Measurements from ENCODE around the gene RGS9BP. TPM values are rescaled to one million over a fixed set of nuclear protein-coding genes. Genes with fewer than 3 reads are reported as not detected.
A peak's percentile ranks its signal among the peaks of the same experiment; 100 is the strongest.

Gene RGS9BP
- total RNA-seq, 6 donors from 2014 or later = 2.2 to 9.4 (median 6.0) TPM

GRCh38 chr19:32686847-32687475 lies 11.3 kb downstream of the RGS9BP start:
- H3K4me1 ChIP-seq = peaks cover 10 to 18% (median 13%) of the 10 kb centered on the region in 4 donors
- 95 to 99% methylated on average over 6 of the region's 6 CpGs for WGBS, 2 donors
- no peaks in the 10 kb centered on the region for H3K27me3 ChIP-seq
- no peak overlapping the region for H3K27ac ChIP-seq
- no peaks in the 10 kb centered on the region for H3K36me3 ChIP-seq
- H3K9me3 ChIP-seq = no peaks in the 10 kb centered on the region
- DNase-seq (no peak), ATAC-seq (ENCODE audit: low FRiP score in 2 of 2) (no peak)
- no peak overlapping the region for H3K4me3 ChIP-seq
- no peak for TF ChIP-seq POLR2AphosphoS5 (IDR thresholded peaks at IDR 0.05)
- TF ChIP-seq POLR2A (IDR thresholded peaks at IDR 0.05) = no peak
- TF ChIP-seq CTCF (IDR thresholded peaks at IDR 0.05) = no peak
- TF ChIP-seq EP300 (IDR thresholded peaks at IDR 0.05) = no peak

GRCh38 chr19:32687681-32688080 lies 12.0 kb downstream of the RGS9BP start:
- ATAC-seq (ENCODE audit: low FRiP score in 2 of 2) (no peak), DNase-seq (no peak)
- WGBS, 2 donors = 79 to 83% methylated on average over 4 of the region's 4 CpGs
- no peaks in the 10 kb centered on the region for H3K27me3 ChIP-seq
- no peak overlapping the region for H3K27ac ChIP-seq
- TF ChIP-seq EP300 (IDR thresholded peaks at IDR 0.05) (no peak), CTCF (IDR thresholded peaks at IDR 0.05) (no peak), POLR2A (IDR thresholded peaks at IDR 0.05) (no peak), POLR2AphosphoS5 (IDR thresholded peaks at IDR 0.05) (no peak)
- peaks cover 12 to 24% (median 16%) of the 10 kb centered on the region in 4 donors for H3K4me1 ChIP-seq
- no peaks in the 10 kb centered on the region for H3K9me3 ChIP-seq
- no peak overlapping the region for H3K4me3 ChIP-seq
- H3K36me3 ChIP-seq = no peaks in the 10 kb centered on the region

- 61 to 82% methylated on average over 1 of the region's 1 CpG for whole genome bisulfite sequencing, 2 donors
- no peak for ATAC-seq (ENCODE audit: low FRiP score in 2 of 2)
- no peaks in the 10 kb centered on the region for H3K9me3 ChIP-seq
- peaks cover 19 to 30% (median 22%) of the 10 kb centered on the region in 4 donors for H3K4me1 ChIP-seq
- H3K36me3 ChIP-seq = no peaks in the 10 kb centered on the region
- no peak for DNase-seq
- H3K4me3 ChIP-seq = no peak overlapping the region
- H3K27ac ChIP-seq = no peak overlapping the region
- TF ChIP-seq EP300 (IDR thresholded peaks at IDR 0.05) (no peak), POLR2AphosphoS5 (IDR thresholded peaks at IDR 0.05) (no peak), CTCF (IDR thresholded peaks at IDR 0.05) (no peak), POLR2A (IDR thresholded peaks at IDR 0.05) (no peak)
- no peaks in the 10 kb centered on the region for H3K27me3 ChIP-seq
These were observed 12.7 kb downstream of the RGS9BP start for GRCh38 chr19:32688311-32688710.

GRCh38 chr19:32691291-32691951 lies 15.8 kb downstream of the RGS9BP start, which contains the start of gene NUDT19:
NUDT19 (plus strand) TSS chr19:32691821; CDS start chr19:32691961, 140 bp downstream.
- TF ChIP-seq POLR2AphosphoS5 (IDR thresholded peaks at IDR 0.05) = peak; percentile 49 to 79
- no peak for TF ChIP-seq EP300 (IDR thresholded peaks at IDR 0.05)
- peak in 3 of 4 donors; percentile 43 to 87 (median 84) for TF ChIP-seq POLR2A (IDR thresholded peaks at IDR 0.05)
- H3K4me1 ChIP-seq = peaks cover 46 to 61% (median 52%) of the 10 kb centered on the region in 4 donors
- DNase-seq (peak; percentile 94 to 95), ATAC-seq (ENCODE audit: low FRiP score in 2 of 2) (peak; percentile 93 to 96)
- no peaks in the 10 kb centered on the region for H3K9me3 ChIP-seq
- no peaks in the 10 kb centered on the region for H3K36me3 ChIP-seq
- H3K27ac ChIP-seq = peak within 1 kb of the TSS; percentile 85 to 91 (median 88)
- no peaks in the 10 kb centered on the region for H3K27me3 ChIP-seq
- peak within 1 kb of the TSS; percentile 63 to 93 (median 77) for H3K4me3 ChIP-seq
- WGBS, 2 donors = 11 to 24% methylated on average over 8 to 15 of the region's 32 CpGs

GRCh38 chr19:32691952-32692726 lies 16.5 kb downstream of the RGS9BP start:
- Histone ChIP-seq H3K27ac (peak overlapping the region; percentile 85 to 91 (median 88)), H3K36me3 (peaks cover 0 to 2% (median 0%) of the 10 kb centered on the region in 4 donors), H3K27me3 (no peaks in the 10 kb centered on the region), H3K4me1 (peaks cover 53 to 68% (median 59%) of the 10 kb centered on the region in 4 donors), H3K9me3 (no peaks in the 10 kb centered on the region), H3K4me3 (peak overlapping the region; percentile 63 to 93 (median 77))
- DNase-seq (peak; percentile 82 to 92), ATAC-seq (ENCODE audit: low FRiP score in 2 of 2) (peak; percentile 88 to 94)
- peak in 3 of 6 experiments; percentile 10 to 21 (median 19) for TF ChIP-seq CTCF (IDR thresholded peaks at IDR 0.05)
- peak; percentile 29 to 34 for TF ChIP-seq POLR2AphosphoS5 (IDR thresholded peaks at IDR 0.05)
- no peak for TF ChIP-seq EP300 (IDR thresholded peaks at IDR 0.05)
- peak in 2 of 4 donors; percentile 42 to 52 for TF ChIP-seq POLR2A (IDR thresholded peaks at IDR 0.05)
- 2 to 8% methylated on average over 12 to 36 of the region's 93 CpGs for WGBS, 2 donors
